ENCODE measurements around the gene ANKRD44. TPM values are rescaled to one million over a fixed set of nuclear protein-coding genes. Genes with fewer than 3 reads are reported as not detected.

ANKRD44 gene
- total RNA-seq, 1 donor from 2014 or later = 3.4 TPM

DNA sequence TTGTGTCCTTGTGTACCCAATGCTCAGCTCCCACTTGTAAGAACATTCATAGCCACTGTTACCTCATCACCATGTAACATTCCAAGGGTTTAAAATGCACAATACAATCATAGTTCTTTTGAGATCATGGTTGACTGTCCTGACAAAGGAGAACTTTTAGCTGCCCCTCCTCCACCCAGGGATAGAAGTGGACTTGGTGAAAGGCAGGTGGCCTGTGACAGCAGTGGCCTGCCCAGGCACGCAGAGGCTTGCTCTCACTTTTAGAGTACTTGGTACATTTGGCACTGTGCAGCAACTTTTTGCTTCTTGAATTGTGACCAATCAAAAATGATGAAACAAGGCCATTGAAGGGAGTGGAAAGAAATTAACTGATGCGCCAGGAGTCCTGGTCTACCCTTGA, 108.7 kb downstream of the ANKRD44 start:
- Histone ChIP-seq H3K9me3 (ENCODE audit: low read depth) (no peaks in the 10 kb centered on the region), H3K79me2 (ENCODE audit: low read depth) (no peaks in the 10 kb centered on the region), H2AFZ (replicated peaks) (no peak overlapping the region), H3F3A (ENCODE audit: low read depth) (no peaks in the 10 kb centered on the region), H3K4me2 (no peak overlapping the region), H3K27ac (no peak overlapping the region), H3K36me3 (no peaks in the 10 kb centered on the region), H3K4me1 (no peaks in the 10 kb centered on the region), H3K4me3 (no peak overlapping the region), H3K27me3 (no peaks in the 10 kb centered on the region), H3K9ac (no peak overlapping the region), H4K20me1 (ENCODE audit: low read depth) (no peaks in the 10 kb centered on the region)
- Mint-ChIP-seq H3K27ac (no peak overlapping the region), H3K9me3 (no peaks in the 10 kb centered on the region), H3K27me3 (ENCODE audit: insufficient read depth, low read depth) (peaks cover 2% of the 10 kb centered on the region), H3K4me1 (peaks cover 11% of the 10 kb centered on the region), H3K4me3 (no peak overlapping the region), H3K36me3 (no peaks in the 10 kb centered on the region)
- no peak for DNase-seq (ENCODE audit: low spot score)
- TF ChIP-seq EZH2 (IDR thresholded peaks at IDR 0.05) (no peak), EZH2phosphoT487 (IDR thresholded peaks at IDR 0.05) (no peak)
- TF ChIP-seq, protein P1, sequence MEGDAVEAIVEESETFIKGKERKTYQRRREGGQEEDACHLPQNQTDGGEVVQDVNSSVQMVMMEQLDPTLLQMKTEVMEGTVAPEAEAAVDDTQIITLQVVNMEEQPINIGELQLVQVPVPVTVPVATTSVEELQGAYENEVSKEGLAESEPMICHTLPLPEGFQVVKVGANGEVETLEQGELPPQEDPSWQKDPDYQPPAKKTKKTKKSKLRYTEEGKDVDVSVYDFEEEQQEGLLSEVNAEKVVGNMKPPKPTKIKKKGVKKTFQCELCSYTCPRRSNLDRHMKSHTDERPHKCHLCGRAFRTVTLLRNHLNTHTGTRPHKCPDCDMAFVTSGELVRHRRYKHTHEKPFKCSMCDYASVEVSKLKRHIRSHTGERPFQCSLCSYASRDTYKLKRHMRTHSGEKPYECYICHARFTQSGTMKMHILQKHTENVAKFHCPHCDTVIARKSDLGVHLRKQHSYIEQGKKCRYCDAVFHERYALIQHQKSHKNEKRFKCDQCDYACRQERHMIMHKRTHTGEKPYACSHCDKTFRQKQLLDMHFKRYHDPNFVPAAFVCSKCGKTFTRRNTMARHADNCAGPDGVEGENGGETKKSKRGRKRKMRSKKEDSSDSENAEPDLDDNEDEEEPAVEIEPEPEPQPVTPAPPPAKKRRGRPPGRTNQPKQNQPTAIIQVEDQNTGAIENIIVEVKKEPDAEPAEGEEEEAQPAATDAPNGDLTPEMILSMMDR (IDR thresholded peaks at IDR 0.05) = no peak

DNA sequence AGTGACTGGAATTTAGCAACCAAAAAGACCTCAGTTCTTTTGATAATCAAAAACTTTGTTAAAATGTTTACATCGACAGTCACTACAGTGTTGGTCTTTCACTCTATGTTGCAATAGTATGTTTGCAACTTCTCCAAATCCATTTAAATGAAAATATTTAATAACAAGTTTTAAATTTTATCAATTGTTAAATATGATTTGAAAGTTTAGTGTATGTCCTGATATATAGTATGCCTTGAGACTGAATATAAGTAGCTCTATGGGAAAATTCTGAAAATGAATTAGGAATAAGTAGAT, 109.9 kb downstream of the ANKRD44 start:
- Mint-ChIP-seq H3K9me3 (no peaks in the 10 kb centered on the region), H3K36me3 (no peaks in the 10 kb centered on the region), H3K4me1 (peaks cover 11% of the 10 kb centered on the region), H3K27me3 (ENCODE audit: insufficient read depth, low read depth) (peaks cover 2% of the 10 kb centered on the region), H3K4me3 (no peak overlapping the region), H3K27ac (no peak overlapping the region)
- DNase-seq (ENCODE audit: low spot score) = no peak
- H3K4me1 ChIP-seq = no peaks in the 10 kb centered on the region
- no peaks in the 10 kb centered on the region for H4K20me1 ChIP-seq (ENCODE audit: low read depth)
- H3K9ac ChIP-seq = no peak overlapping the region
- no peak for TF ChIP-seq EZH2phosphoT487 (IDR thresholded peaks at IDR 0.05)
- TF ChIP-seq, protein P1 (IDR thresholded peaks at IDR 0.05) = no peak
- no peak for TF ChIP-seq EZH2 (IDR thresholded peaks at IDR 0.05)
- no peak overlapping the region for H3K4me3 ChIP-seq
- H3K27ac ChIP-seq = no peak overlapping the region
- no peak overlapping the region for H2AFZ ChIP-seq (replicated peaks)
- no peaks in the 10 kb centered on the region for H3K27me3 ChIP-seq
- no peaks in the 10 kb centered on the region for H3K9me3 ChIP-seq (ENCODE audit: low read depth)
- no peaks in the 10 kb centered on the region for H3K79me2 ChIP-seq (ENCODE audit: low read depth)
- H3K36me3 ChIP-seq = no peaks in the 10 kb centered on the region
- no peak overlapping the region for H3K4me2 ChIP-seq
- no peaks in the 10 kb centered on the region for H3F3A ChIP-seq (ENCODE audit: low read depth)

DNA sequence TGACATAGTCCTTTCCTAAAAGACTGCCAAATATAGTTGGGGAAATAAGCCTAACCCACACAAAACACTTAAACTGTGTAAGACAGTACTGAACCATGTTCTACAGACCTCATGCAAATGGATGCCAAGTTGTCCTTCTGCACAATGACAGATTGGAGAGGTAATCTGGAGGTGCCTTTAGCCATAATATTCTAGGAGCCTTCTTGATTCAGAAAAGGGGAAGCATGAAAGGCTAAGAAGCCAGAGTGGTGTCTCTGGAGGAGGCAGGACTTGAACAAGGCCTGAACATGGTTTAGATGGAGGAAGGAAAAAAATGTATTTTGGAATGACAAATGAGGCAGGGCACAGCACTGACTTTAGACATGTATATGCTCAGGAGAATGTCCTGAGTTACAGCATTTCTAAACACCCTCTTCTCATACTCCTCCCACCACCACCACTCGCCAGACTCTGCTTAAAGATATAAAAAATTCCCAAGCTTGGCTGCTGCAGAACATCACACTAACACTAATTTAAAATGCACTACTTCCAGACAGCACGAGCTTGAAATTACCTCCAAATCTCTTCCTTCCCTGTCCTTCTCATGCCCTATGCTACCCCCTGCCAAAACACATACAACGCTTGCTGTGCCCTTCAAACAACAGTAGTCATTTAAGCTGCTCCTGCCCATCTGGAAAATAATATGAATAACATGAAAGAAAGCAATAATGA, 110.4 kb downstream of the ANKRD44 start:
- Mint-ChIP-seq H3K36me3 (no peaks in the 10 kb centered on the region), H3K4me3 (no peak overlapping the region), H3K27ac (no peak overlapping the region), H3K4me1 (peaks cover 11% of the 10 kb centered on the region), H3K27me3 (ENCODE audit: insufficient read depth, low read depth) (peaks cover 2% of the 10 kb centered on the region), H3K9me3 (no peaks in the 10 kb centered on the region)
- Histone ChIP-seq H3K36me3 (no peaks in the 10 kb centered on the region), H3K27ac (no peak overlapping the region), H3K79me2 (ENCODE audit: low read depth) (no peaks in the 10 kb centered on the region), H3K4me3 (no peak overlapping the region), H3K9ac (no peak overlapping the region), H4K20me1 (ENCODE audit: low read depth) (no peaks in the 10 kb centered on the region), H3K4me1 (no peaks in the 10 kb centered on the region), H3F3A (ENCODE audit: low read depth) (no peaks in the 10 kb centered on the region), H2AFZ (replicated peaks) (no peak overlapping the region), H3K27me3 (no peaks in the 10 kb centered on the region), H3K9me3 (ENCODE audit: low read depth) (no peaks in the 10 kb centered on the region), H3K4me2 (no peak overlapping the region)
- DNase-seq (ENCODE audit: low spot score) = no peak
- TF ChIP-seq EZH2 (IDR thresholded peaks at IDR 0.05) = no peak
- TF ChIP-seq, protein P1 (IDR thresholded peaks at IDR 0.05) = no peak
- no peak for TF ChIP-seq EZH2phosphoT487 (IDR thresholded peaks at IDR 0.05)
